Karpas-422 (cell line): ENCODE data around the gene TGFBI. TPM values are rescaled to one million over a fixed set of nuclear protein-coding genes. Genes with fewer than 3 reads are reported as not detected.

Experiments used
- DNase-seq: peaks from one replicate; pipeline ENCODE4 v3.0.0-alpha.2; 2015
- H2AFZ ChIP-seq: fragments of 200-600 bp; sonication (generic); 2 replicates; pipeline ENCODE4 v1.6.1; 2014; ENCODE audit warnings: antibody characterized with exemption, low read length, mixed read lengths
- H3K27ac ChIP-seq: fragments of 200-600 bp; sonication (generic); 2 replicates; pipeline ENCODE4 v1.5.1; 2014; ENCODE audit warnings: mild to moderate bottlenecking, low read length, moderate library complexity
- H3K27me3 ChIP-seq: fragments of 200-600 bp; sonication (generic); 2 replicates; pipeline ENCODE4 v1.6.1; 2014; ENCODE audit warnings: low read length, mixed read lengths
- H3K36me3 ChIP-seq: fragments of 200-600 bp; sonication (generic); 2 replicates; pipeline ENCODE4 v1.6.1; 2014; ENCODE audit warnings: low read length, mixed read lengths; ENCODE audit not compliant: insufficient read depth
- H3K4me1 ChIP-seq: fragments of 200-600 bp; sonication (generic); 2 replicates; pipeline ENCODE4 v1.6.1; 2014; ENCODE audit warnings: mild to moderate bottlenecking, low read length, mixed read lengths
- H3K4me2 ChIP-seq: fragments of 200-600 bp; sonication (generic); 2 replicates; pipeline ENCODE4 v1.6.1; 2014; ENCODE audit warnings: low read length, low read depth, mild to moderate bottlenecking; ENCODE audit not compliant: poor library complexity, severe bottlenecking
- H3K4me3 ChIP-seq: fragments of 200-600 bp; sonication (generic); 2 replicates; pipeline ENCODE4 v1.5.1; 2014; ENCODE audit warnings: mild to moderate bottlenecking, antibody characterized with exemption, low read length, mixed read lengths
- H3K79me2 ChIP-seq: fragments of 200-600 bp; sonication (generic); 2 replicates; pipeline ENCODE4 v1.6.1; 2014; ENCODE audit warnings: mild to moderate bottlenecking, low read length, mixed read lengths
- H3K9ac ChIP-seq: fragments of 200-600 bp; sonication (generic); 2 replicates; pipeline ENCODE4 v1.6.0; 2014; ENCODE audit warnings: low read length
- H3K9me2 ChIP-seq: fragments of 200-600 bp; sonication (generic), shearing (Covaris generic); replicated peaks from 2 replicates; pipeline ENCODE4 v1.6.0; 2014; ENCODE audit warnings: mild to moderate bottlenecking, low read length, moderate library complexity; ENCODE audit not compliant: insufficient read depth
- H3K9me3 ChIP-seq: fragments of 300-700, 200-600 bp; sonication (generic); 2 replicates; pipeline ENCODE4 v1.6.1; 2014; ENCODE audit warnings: low read length, mixed read lengths
- H4K20me1 ChIP-seq: fragments of 200-600 bp; sonication (generic); 2 replicates; pipeline ENCODE4 v1.6.1; 2014; ENCODE audit warnings: mild to moderate bottlenecking, antibody characterized with exemption, low read length, low read depth; ENCODE audit not compliant: insufficient read depth
- total RNA-seq: library from RNA; depleted of rRNA; stranded (reverse); fragments of >200 nt; shearing (Covaris generic); gene quantifications from 2 replicates; pipeline ENCODE4 v1.2.3, GENCODE V29; 2014; ENCODE audit warnings: low replicate concordance

Gene TGFBI
- total RNA-seq, 1 experiment from 2014 or later, result not detected

DNA sequence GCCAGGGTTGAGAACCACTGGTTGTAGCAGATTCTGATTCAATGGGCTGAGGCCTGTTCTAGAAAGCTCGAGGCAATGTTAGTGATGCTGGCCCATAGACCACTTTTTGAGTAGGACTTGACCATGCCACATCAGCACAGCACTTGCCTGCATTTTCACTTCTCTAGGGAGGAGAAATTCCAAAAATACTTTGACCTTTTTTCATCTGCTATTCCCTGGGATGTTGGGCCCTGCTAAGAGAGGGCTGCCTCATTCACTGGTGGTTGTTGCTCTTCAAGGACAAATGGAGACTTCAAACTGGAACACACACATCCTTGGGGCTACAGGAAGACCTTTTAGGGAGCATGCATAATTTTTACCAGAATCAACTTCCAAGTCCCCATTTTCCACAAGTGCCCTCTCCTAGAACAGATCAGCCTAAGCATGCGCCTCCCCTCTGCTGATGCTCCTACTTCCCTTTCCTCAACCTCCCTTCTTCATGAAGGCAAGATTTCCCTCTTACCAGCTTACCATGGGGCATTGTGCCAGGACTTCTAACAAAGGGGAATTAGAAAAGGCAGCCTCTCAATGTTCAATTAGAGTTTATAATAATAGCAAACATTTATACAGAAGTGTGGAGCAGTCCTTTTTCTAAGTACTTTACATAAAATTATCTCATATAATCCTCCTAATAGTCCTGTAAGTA is 12.7 kb upstream of the TGFBI start:
- H3K27me3 ChIP-seq, result no peaks in the 10 kb centered on the region
- no peaks in the 10 kb centered on the region for H4K20me1 ChIP-seq
- H3K79me2 ChIP-seq, result no peaks in the 10 kb centered on the region
- no peaks in the 10 kb centered on the region for H3K36me3 ChIP-seq
- no peak overlapping the region for H3K27ac ChIP-seq
- H3K4me1 ChIP-seq, result peaks cover 3% of the 10 kb centered on the region; the same call in 1 of the 2 replicates
- no peak overlapping the region for H2AFZ ChIP-seq
- H3K9me3 ChIP-seq, result no peaks in the 10 kb centered on the region
- DNase-seq, result no peak
- no peaks in the 10 kb centered on the region for H3K9me2 ChIP-seq
- no peak overlapping the region for H3K9ac ChIP-seq
- H3K4me3 ChIP-seq, result no peak overlapping the region
- no peak overlapping the region for H3K4me2 ChIP-seq

- Histone ChIP-seq H3K4me1 (peaks cover 3% of the 10 kb centered on the region; the same call in 1 of the 2 replicates), H3K4me3 (no peak overlapping the region), H3K79me2 (no peaks in the 10 kb centered on the region), H3K9ac (no peak overlapping the region), H3K9me2 (no peaks in the 10 kb centered on the region), H3K27ac (no peak overlapping the region), H3K36me3 (no peaks in the 10 kb centered on the region), H2AFZ (no peak overlapping the region), H4K20me1 (no peaks in the 10 kb centered on the region), H3K9me3 (no peaks in the 10 kb centered on the region), H3K27me3 (no peaks in the 10 kb centered on the region), H3K4me2 (no peak overlapping the region)
- no peak for DNase-seq
Measured at GRCh38 chr5:136016945-136017530, 11.8 kb upstream of the TGFBI start.

GRCh38 chr5:136018814-136019783 is 9.7 kb upstream of the TGFBI start:
- no peaks in the 10 kb centered on the region for H3K36me3 ChIP-seq
- H3K9me3 ChIP-seq, result no peaks in the 10 kb centered on the region
- H3K9me2 ChIP-seq, result no peaks in the 10 kb centered on the region
- no peak overlapping the region for H3K9ac ChIP-seq
- H3K79me2 ChIP-seq, result no peaks in the 10 kb centered on the region
- no peak overlapping the region for H3K4me3 ChIP-seq
- H4K20me1 ChIP-seq, result no peaks in the 10 kb centered on the region
- DNase-seq, result no peak
- H3K4me2 ChIP-seq, result no peak overlapping the region
- H3K27me3 ChIP-seq, result no peaks in the 10 kb centered on the region
- H3K27ac ChIP-seq, result no peak overlapping the region
- no peaks in the 10 kb centered on the region for H3K4me1 ChIP-seq
- no peak overlapping the region for H2AFZ ChIP-seq

GRCh38 chr5:136020001-136020382 is 8.8 kb upstream of the TGFBI start:
- H3K9ac ChIP-seq, result no peak overlapping the region
- no peak overlapping the region for H3K4me3 ChIP-seq
- no peak overlapping the region for H3K27ac ChIP-seq
- H2AFZ ChIP-seq, result no peak overlapping the region
- no peaks in the 10 kb centered on the region for H3K36me3 ChIP-seq
- H4K20me1 ChIP-seq, result no peaks in the 10 kb centered on the region
- no peaks in the 10 kb centered on the region for H3K9me3 ChIP-seq
- no peaks in the 10 kb centered on the region for H3K27me3 ChIP-seq
- H3K79me2 ChIP-seq, result no peaks in the 10 kb centered on the region
- no peak overlapping the region for H3K4me2 ChIP-seq
- H3K9me2 ChIP-seq, result no peaks in the 10 kb centered on the region
- H3K4me1 ChIP-seq, result no peaks in the 10 kb centered on the region
- no peak for DNase-seq

DNA sequence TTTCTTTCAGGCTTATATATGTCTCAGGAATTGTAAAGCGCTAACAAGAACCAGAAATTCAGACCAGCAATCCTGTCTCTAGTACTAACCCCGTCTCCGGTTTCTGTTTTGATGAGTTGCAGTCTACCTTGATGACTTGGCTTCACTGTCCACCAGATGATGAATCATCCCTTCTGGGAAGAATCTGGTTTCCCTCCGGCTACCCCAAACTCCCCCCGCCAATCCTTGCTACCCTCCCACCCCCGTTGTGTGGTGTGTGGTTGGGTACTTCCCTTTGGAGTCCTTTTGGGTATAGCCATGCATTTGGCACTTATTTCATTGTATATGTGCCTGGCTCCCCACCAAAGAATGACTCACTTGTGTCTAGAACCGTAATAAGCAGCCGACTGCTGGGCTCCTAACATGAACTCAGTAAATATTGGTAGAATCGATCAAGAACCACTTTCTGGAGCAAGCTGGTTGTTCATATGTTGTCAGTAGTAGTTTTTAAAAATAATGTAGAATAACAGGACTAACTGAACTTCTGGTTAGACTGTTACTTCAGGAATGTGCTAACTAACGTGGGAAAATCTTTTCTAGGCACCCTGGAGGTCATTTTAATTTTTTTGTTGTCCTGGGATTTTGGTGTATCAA is 8.3 kb upstream of the TGFBI start:
- no peak for DNase-seq
- Histone ChIP-seq H3K4me3 (no peak overlapping the region), H3K36me3 (no peaks in the 10 kb centered on the region), H3K9ac (no peak overlapping the region), H3K9me2 (no peaks in the 10 kb centered on the region), H3K27me3 (no peaks in the 10 kb centered on the region), H3K9me3 (no peaks in the 10 kb centered on the region), H3K4me1 (no peaks in the 10 kb centered on the region), H3K4me2 (no peak overlapping the region), H3K79me2 (no peaks in the 10 kb centered on the region), H4K20me1 (no peaks in the 10 kb centered on the region), H2AFZ (no peak overlapping the region), H3K27ac (no peak overlapping the region)

- H3K4me2 ChIP-seq, result no peak overlapping the region
- H3K27ac ChIP-seq, result no peak overlapping the region
- no peaks in the 10 kb centered on the region for H3K36me3 ChIP-seq
- no peaks in the 10 kb centered on the region for H4K20me1 ChIP-seq
- no peak overlapping the region for H2AFZ ChIP-seq
- H3K9me3 ChIP-seq, result no peaks in the 10 kb centered on the region
- no peak overlapping the region for H3K9ac ChIP-seq
- H3K27me3 ChIP-seq, result no peaks in the 10 kb centered on the region
- no peaks in the 10 kb centered on the region for H3K4me1 ChIP-seq
- no peak overlapping the region for H3K4me3 ChIP-seq
- no peaks in the 10 kb centered on the region for H3K9me2 ChIP-seq
- no peaks in the 10 kb centered on the region for H3K79me2 ChIP-seq
- DNase-seq, result no peak
Measured at GRCh38 chr5:136021016-136021405, 7.8 kb upstream of the TGFBI start.

DNA sequence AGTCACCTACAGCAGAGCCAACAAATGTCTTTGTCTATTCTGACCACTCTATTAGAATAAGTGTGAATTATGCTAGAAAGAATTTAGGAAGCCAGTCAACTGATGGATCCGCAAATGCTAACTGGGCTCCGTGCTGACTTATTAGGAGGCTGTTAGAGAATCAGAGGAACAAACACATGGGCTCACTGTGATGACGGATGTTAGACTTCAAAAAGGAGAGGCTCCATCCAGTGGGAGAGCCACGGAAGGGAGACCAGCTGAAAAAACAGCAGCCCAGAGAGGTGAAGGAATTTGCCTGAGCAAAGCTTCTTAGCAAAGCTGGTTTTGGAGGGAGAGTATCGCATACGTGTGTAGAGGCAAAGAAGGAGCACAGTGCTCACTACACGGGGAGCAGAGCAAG is 5.8 kb upstream of the TGFBI start:
- no peak overlapping the region for H3K4me3 ChIP-seq
- no peaks in the 10 kb centered on the region for H3K79me2 ChIP-seq
- no peaks in the 10 kb centered on the region for H3K9me2 ChIP-seq
- H3K9me3 ChIP-seq, result no peaks in the 10 kb centered on the region
- no peaks in the 10 kb centered on the region for H3K27me3 ChIP-seq
- no peak overlapping the region for H3K9ac ChIP-seq
- H2AFZ ChIP-seq, result no peak overlapping the region
- no peak overlapping the region for H3K27ac ChIP-seq
- DNase-seq, result no peak
- no peaks in the 10 kb centered on the region for H3K4me1 ChIP-seq
- H3K4me2 ChIP-seq, result no peak overlapping the region
- no peaks in the 10 kb centered on the region for H3K36me3 ChIP-seq
- no peaks in the 10 kb centered on the region for H4K20me1 ChIP-seq
